GM19035 (cell line): ENCODE results near the gene NCDN.

Experiments used
- ATAC-seq: cut with Tn5 transposase; IDR thresholded peaks from one replicate; pipeline ENCODE4 v1.9.1; 2021; ENCODE audit not compliant: unreplicated experiment

NCDN gene

GRCh38 chr1:35554266-35555211, 3.1 kb upstream of the NCDN start:
- ATAC-seq, result no peak

- ATAC-seq, result no peak
These were observed 2.4 kb upstream of the NCDN start for GRCh38 chr1:35555212-35555584.

GRCh38 chr1:35555601-35556477, 1.8 kb upstream of the NCDN start:
- no peak for ATAC-seq

- no peak for ATAC-seq
These were observed 998 bp upstream of the NCDN start for GRCh38 chr1:35556484-35557117.

- peak; percentile 76 for ATAC-seq
These were observed 435 bp upstream of the NCDN start, which contains the start of gene KIAA0319L for GRCh38 chr1:35557118-35557610. Gene KIAA0319L (minus strand): TSS chr1:35557403. CDS start chr1:35554491, 2,912 bp downstream.

GRCh38 chr1:35558374-35559316, 1.0 kb downstream of the NCDN start:
- ATAC-seq, result no peak

- no peak for ATAC-seq
These were observed 1.8 kb downstream of the NCDN start for GRCh38 chr1:35559317-35559944.

GRCh38 chr1:35560256-35561225, 2.9 kb downstream of the NCDN start:
- no peak for ATAC-seq

- ATAC-seq, result no peak
These were observed 3.8 kb downstream of the NCDN start for GRCh38 chr1:35561297-35561971.

GRCh38 chr1:35561972-35562680, 4.5 kb downstream of the NCDN start:
- no peak for ATAC-seq

- no peak for ATAC-seq
These were observed 5.6 kb downstream of the NCDN start for GRCh38 chr1:35563166-35563565.

GRCh38 chr1:35564037-35564883, 6.7 kb downstream of the NCDN start:
- no peak for ATAC-seq

GRCh38 chr1:35564884-35565741, 7.5 kb downstream of the NCDN start:
- no peak for ATAC-seq

- ATAC-seq, result no peak
These were observed 8.1 kb downstream of the NCDN start for GRCh38 chr1:35565742-35566133.

- no peak for ATAC-seq
These were observed 10.5 kb downstream of the NCDN start for GRCh38 chr1:35567947-35568558.
